ENCODE data around the gene ATG2B. TPM values are rescaled to one million over a fixed set of nuclear protein-coding genes. Genes with fewer than 3 reads are reported as not detected.

ATG2B gene
- total and polyA plus RNA-seq, 2 experiments from 2014 or later: 3.9 to 18.2 TPM

DNA sequence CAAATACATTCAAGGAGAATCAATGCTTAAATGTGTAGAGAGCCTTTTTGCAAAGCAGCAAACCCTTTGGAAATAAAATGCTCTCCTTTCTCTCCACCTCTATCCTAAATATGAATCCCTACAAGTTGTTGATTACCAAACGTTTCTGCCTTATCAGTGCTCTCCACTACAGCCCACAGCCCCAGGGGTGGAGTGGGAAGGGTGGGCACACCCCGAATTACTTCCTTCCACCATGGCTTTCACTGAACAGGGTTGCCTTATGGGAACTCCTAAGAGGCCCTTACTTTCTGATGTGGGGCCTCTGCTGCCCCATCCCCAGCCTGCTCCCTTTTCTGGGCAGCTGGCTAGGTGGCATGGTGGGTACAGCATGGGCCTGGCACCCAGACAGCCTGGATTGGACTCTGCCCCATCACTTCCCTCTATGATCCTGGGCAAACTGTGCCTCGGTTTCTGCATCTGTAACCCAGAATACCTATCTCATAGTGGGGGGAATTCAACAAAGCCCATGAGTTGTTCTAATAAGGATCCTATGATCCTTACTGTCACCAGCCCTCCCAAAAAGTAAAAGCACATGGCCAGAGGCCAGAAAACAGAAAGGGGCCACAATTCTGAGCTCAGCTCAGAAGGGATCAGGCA is 44.9 kb upstream of the ATG2B start:
- Histone ChIP-seq H3K9me3 (ENCODE audit: low read depth) (no peaks in the 10 kb centered on the region), H3K27ac (no peak overlapping the region), H3K4me1 (ENCODE audit: low read depth) (no peaks in the 10 kb centered on the region), H3K27me3 (no peaks in the 10 kb centered on the region), H3K36me3 (no peaks in the 10 kb centered on the region), H3K4me3 (no peak overlapping the region)
- DNase-seq (ENCODE audit: low read depth in 1 of 2, low spot score in 1 of 2): no peak
- TF ChIP-seq, protein P1, sequence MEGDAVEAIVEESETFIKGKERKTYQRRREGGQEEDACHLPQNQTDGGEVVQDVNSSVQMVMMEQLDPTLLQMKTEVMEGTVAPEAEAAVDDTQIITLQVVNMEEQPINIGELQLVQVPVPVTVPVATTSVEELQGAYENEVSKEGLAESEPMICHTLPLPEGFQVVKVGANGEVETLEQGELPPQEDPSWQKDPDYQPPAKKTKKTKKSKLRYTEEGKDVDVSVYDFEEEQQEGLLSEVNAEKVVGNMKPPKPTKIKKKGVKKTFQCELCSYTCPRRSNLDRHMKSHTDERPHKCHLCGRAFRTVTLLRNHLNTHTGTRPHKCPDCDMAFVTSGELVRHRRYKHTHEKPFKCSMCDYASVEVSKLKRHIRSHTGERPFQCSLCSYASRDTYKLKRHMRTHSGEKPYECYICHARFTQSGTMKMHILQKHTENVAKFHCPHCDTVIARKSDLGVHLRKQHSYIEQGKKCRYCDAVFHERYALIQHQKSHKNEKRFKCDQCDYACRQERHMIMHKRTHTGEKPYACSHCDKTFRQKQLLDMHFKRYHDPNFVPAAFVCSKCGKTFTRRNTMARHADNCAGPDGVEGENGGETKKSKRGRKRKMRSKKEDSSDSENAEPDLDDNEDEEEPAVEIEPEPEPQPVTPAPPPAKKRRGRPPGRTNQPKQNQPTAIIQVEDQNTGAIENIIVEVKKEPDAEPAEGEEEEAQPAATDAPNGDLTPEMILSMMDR (IDR thresholded peaks at IDR 0.05; ENCODE audit: low read depth, low read length): no peak

GRCh38 chr14:96405677-96406076 is 42.5 kb upstream of the ATG2B start:
- Histone ChIP-seq H3K4me3 (no peak overlapping the region), H3K27me3 (no peaks in the 10 kb centered on the region), H3K9me3 (ENCODE audit: low read depth) (no peaks in the 10 kb centered on the region), H3K36me3 (no peaks in the 10 kb centered on the region), H3K4me1 (ENCODE audit: low read depth) (no peaks in the 10 kb centered on the region), H3K27ac (no peak overlapping the region)
- TF ChIP-seq, protein P1 (IDR thresholded peaks at IDR 0.05; ENCODE audit: low read depth, low read length): no peak
- no peak for DNase-seq (ENCODE audit: low read depth in 1 of 2, low spot score in 1 of 2)

GRCh38 chr14:96403409-96403808 is 40.3 kb upstream of the ATG2B start:
- H3K4me1 ChIP-seq (ENCODE audit: low read depth): no peaks in the 10 kb centered on the region
- TF ChIP-seq, protein P1 (IDR thresholded peaks at IDR 0.05; ENCODE audit: low read depth, low read length): no peak
- no peak overlapping the region for H3K27ac ChIP-seq
- no peaks in the 10 kb centered on the region for H3K36me3 ChIP-seq
- H3K4me3 ChIP-seq: no peak overlapping the region
- no peak for DNase-seq (ENCODE audit: low read depth in 1 of 2, low spot score in 1 of 2)
- H3K27me3 ChIP-seq: no peaks in the 10 kb centered on the region
- no peaks in the 10 kb centered on the region for H3K9me3 ChIP-seq (ENCODE audit: low read depth)

GRCh38 chr14:96400495-96400894 is 37.4 kb upstream of the ATG2B start:
- no peaks in the 10 kb centered on the region for H3K36me3 ChIP-seq
- no peak overlapping the region for H3K4me3 ChIP-seq
- H3K9me3 ChIP-seq (ENCODE audit: low read depth): no peaks in the 10 kb centered on the region
- H3K4me1 ChIP-seq (ENCODE audit: low read depth): no peaks in the 10 kb centered on the region
- DNase-seq (ENCODE audit: low read depth in 1 of 2, low spot score in 1 of 2): no peak
- H3K27ac ChIP-seq: no peak overlapping the region
- H3K27me3 ChIP-seq: no peaks in the 10 kb centered on the region
- TF ChIP-seq, protein P1 (IDR thresholded peaks at IDR 0.05; ENCODE audit: low read depth, low read length): no peak

DNA sequence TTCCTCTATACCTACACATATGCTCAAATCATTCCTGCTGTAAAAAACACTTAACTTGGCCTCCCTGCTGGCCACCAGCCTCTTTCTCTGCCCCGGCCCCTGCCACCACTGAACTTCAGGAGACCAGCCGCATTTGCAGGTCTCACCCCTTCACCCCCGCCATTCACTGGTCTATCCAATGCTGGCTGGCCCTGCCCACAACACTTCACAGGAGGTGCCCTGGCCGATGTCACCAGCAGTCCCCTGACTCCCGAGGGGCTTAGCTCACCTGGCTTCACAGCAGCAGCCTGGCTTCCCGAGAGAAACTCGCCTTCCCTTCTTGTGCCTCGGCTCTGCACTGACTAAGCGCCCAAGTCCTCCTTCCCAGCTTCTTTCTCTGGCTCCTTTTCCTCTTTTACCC is 36.3 kb upstream of the ATG2B start:
- TF ChIP-seq, protein P1 (IDR thresholded peaks at IDR 0.05; ENCODE audit: low read depth, low read length): no peak
- no peak for DNase-seq (ENCODE audit: low read depth in 1 of 2, low spot score in 1 of 2)
- H3K36me3 ChIP-seq: no peaks in the 10 kb centered on the region

More for the DNA sequence above, 36.3 kb upstream of the ATG2B start:
- no peak overlapping the region for H3K4me3 ChIP-seq
- H3K9me3 ChIP-seq (ENCODE audit: low read depth): no peaks in the 10 kb centered on the region
- no peaks in the 10 kb centered on the region for H3K4me1 ChIP-seq (ENCODE audit: low read depth)
- H3K27me3 ChIP-seq: no peaks in the 10 kb centered on the region
- H3K27ac ChIP-seq: no peak overlapping the region
